SH-SY5Y (cell line): ENCODE results near the gene DNAH10.

Source experiments
- GATA2 ChIP-seq: IDR thresholded peaks from 2 replicates; pipeline ENCODE4 v1.6.1; 2011; ENCODE audit warnings: mild to moderate bottlenecking, low read depth, low read length
- GATA3 ChIP-seq: IDR thresholded peaks from 2 replicates; pipeline ENCODE4 v1.6.1; 2011; ENCODE audit warnings: low read depth, mild to moderate bottlenecking, low read length, moderate library complexity

GRCh38 chr12:123882161-123882705 is 120.1 kb downstream of the DNAH10 start:
- TF ChIP-seq GATA2 (no peak), GATA3 (no peak)
